KOPT-K1 (cell line): ENCODE results near the gene ZDHHC11.
"Not testable (repeated sequence)": the region's sequence is repeated elsewhere in the genome, so short reads cannot be mapped to it uniquely, and the experiment has no call there.

ENCODE experiments used
- H3K27ac ChIP-seq: fragments of 200-600 bp; sonication (generic); 2 replicates; pipeline ENCODE4 v1.5.1; 2016; ENCODE audit warnings: antibody characterized with exemption, mild to moderate bottlenecking, low read depth, low read length; ENCODE audit not compliant: poor library complexity, severe bottlenecking
- H3K36me3 ChIP-seq: fragments of 200-600 bp; sonication (generic); 2 replicates; pipeline ENCODE4 v1.5.1; 2017; ENCODE audit warnings: antibody characterized with exemption, mild to moderate bottlenecking, low read length, moderate library complexity; ENCODE audit not compliant: insufficient read depth
- H3K9me3 ChIP-seq: fragments of 200-600 bp; sonication (generic); 2 replicates; pipeline ENCODE4 v1.5.1; 2017; ENCODE audit warnings: antibody characterized with exemption, low read length, mild to moderate bottlenecking; ENCODE audit not compliant: insufficient read depth, poor library complexity, severe bottlenecking

ZDHHC11 gene

GRCh38 chr5:884345-885126 lies 33.8 kb upstream of the ZDHHC11 start:
- Histone ChIP-seq H3K27ac (no peak overlapping the region), H3K36me3 (peaks cover 93% of the 10 kb centered on the region), H3K9me3 (peaks cover 16% of the 10 kb centered on the region)

- H3K27ac ChIP-seq = no peak overlapping the region
- H3K9me3 ChIP-seq = peaks cover 16% of the 10 kb centered on the region
- H3K36me3 ChIP-seq = peaks cover 84% of the 10 kb centered on the region
These were observed 32.8 kb upstream of the ZDHHC11 start for GRCh38 chr5:883475-884181.

GRCh38 chr5:882253-883183 lies 31.7 kb upstream of the ZDHHC11 start:
- Histone ChIP-seq H3K36me3 (peaks cover 81% of the 10 kb centered on the region), H3K27ac (no peak overlapping the region), H3K9me3 (peaks cover 16% of the 10 kb centered on the region)

- H3K36me3 ChIP-seq = peaks cover 81% of the 10 kb centered on the region
- H3K27ac ChIP-seq = no peak overlapping the region
- H3K9me3 ChIP-seq = peaks cover 16% of the 10 kb centered on the region
These were observed 30.8 kb upstream of the ZDHHC11 start for GRCh38 chr5:881551-881935.

- H3K27ac ChIP-seq = no peak overlapping the region
- H3K9me3 ChIP-seq = peaks cover 16% of the 10 kb centered on the region
- peaks cover 81% of the 10 kb centered on the region for H3K36me3 ChIP-seq
These were observed 30.2 kb upstream of the ZDHHC11 start for GRCh38 chr5:880816-881550.

GRCh38 chr5:878677-879076 lies 27.9 kb upstream of the ZDHHC11 start:
- peaks cover 14% of the 10 kb centered on the region for H3K9me3 ChIP-seq
- not testable (repeated sequence) for H3K27ac ChIP-seq
- H3K36me3 ChIP-seq = peaks cover 81% of the 10 kb centered on the region

GRCh38 chr5:878125-878524 lies 27.3 kb upstream of the ZDHHC11 start:
- no peak overlapping the region for H3K27ac ChIP-seq
- H3K36me3 ChIP-seq = peaks cover 81% of the 10 kb centered on the region
- peaks cover 9% of the 10 kb centered on the region for H3K9me3 ChIP-seq

GRCh38 chr5:876398-877365 lies 25.9 kb upstream of the ZDHHC11 start:
- Histone ChIP-seq H3K9me3 (no peaks in the 10 kb centered on the region), H3K36me3 (peaks cover 81% of the 10 kb centered on the region), H3K27ac (no peak overlapping the region)

- Histone ChIP-seq H3K36me3 (peaks cover 81% of the 10 kb centered on the region), H3K9me3 (no peaks in the 10 kb centered on the region), H3K27ac (no peak overlapping the region)
These were observed 25.1 kb upstream of the ZDHHC11 start for GRCh38 chr5:875931-876330.

- no peaks in the 10 kb centered on the region for H3K9me3 ChIP-seq
These were observed 22.5 kb upstream of the ZDHHC11 start for GRCh38 chr5:873328-873727.

GRCh38 chr5:872301-872700 lies 21.5 kb upstream of the ZDHHC11 start:
- no peaks in the 10 kb centered on the region for H3K9me3 ChIP-seq
- no peak overlapping the region for H3K27ac ChIP-seq
- H3K36me3 ChIP-seq = peaks cover 100% of the 10 kb centered on the region

More at GRCh38 chr5:873328-873727, 22.5 kb upstream of the ZDHHC11 start:
- H3K36me3 ChIP-seq = peaks cover 100% of the 10 kb centered on the region
- H3K27ac ChIP-seq = no peak overlapping the region

GRCh38 chr5:871596-872298 lies 21.0 kb upstream of the ZDHHC11 start:
- Histone ChIP-seq H3K36me3 (peaks cover 100% of the 10 kb centered on the region), H3K27ac (no peak overlapping the region), H3K9me3 (no peaks in the 10 kb centered on the region)

GRCh38 chr5:870956-871355 lies 20.2 kb upstream of the ZDHHC11 start:
- H3K9me3 ChIP-seq = no peaks in the 10 kb centered on the region
- H3K27ac ChIP-seq = no peak overlapping the region
- peaks cover 100% of the 10 kb centered on the region for H3K36me3 ChIP-seq
